Right atrium auricular region (tissue), 2 donors: ENCODE results near the gene PRDM5. TPM values are rescaled to one million over a fixed set of nuclear protein-coding genes. Genes with fewer than 3 reads are reported as not detected.

Experiments used
- DNase-seq: peaks from one replicate; pipeline ENCODE4 v3.0.0-alpha.2; 2019; ENCODE audit warnings: low spot score
- H3K27ac ChIP-seq, 2 donors: fragments of 200-600 bp; sonication (generic); 1 replicate in 1 of 2; 2 replicates in 1 of 2; pipeline ENCODE4 v1.5.1; 2016 to 2019
- H3K27me3 ChIP-seq, 2 donors: fragments of 200-600 bp; sonication (generic); one replicate each; pipeline versions ENCODE4 v1.5.1 to v1.6.0; 2017 to 2019
- H3K36me3 ChIP-seq: fragments of 200-600 bp; sonication (generic); one replicate; pipeline ENCODE4 v1.5.1; 2016
- H3K4me1 ChIP-seq, 2 donors: fragments of 200-600 bp; sonication (generic); one replicate each; pipeline versions ENCODE4 v1.5.1 to v1.6.0; 2017 to 2019
- H3K4me3 ChIP-seq, 2 donors: fragments of 200-600 bp; sonication (generic); 1 replicate in 1 of 2; 2 replicates in 1 of 2; pipeline ENCODE4 v1.5.1; 2017 to 2019; ENCODE audit warnings: mild to moderate bottlenecking in 1 of 2, moderate library complexity in 1 of 2
- H3K9me3 ChIP-seq, 2 donors: fragments of 200-600 bp; sonication (generic); one replicate each; pipeline ENCODE4 v1.5.1; 2019
- CTCF ChIP-seq, 2 donors: fragments of 200-600 bp; sonication (generic); IDR thresholded peaks; one replicate each; pipeline ENCODE4 v1.5.1; 2019; ENCODE audit warnings: antibody characterized with exemption in 2 of 2
- total RNA-seq, 2 donors: library from RNA; depleted of rRNA; stranded (reverse); fragments of >200 nt; gene quantifications; one replicate each; pipeline ENCODE4 v1.1.0, GENCODE V29; 2016

PRDM5 gene
- total RNA-seq, 2 donors from 2014 or later: 8.1 to 12.8 TPM

- Histone ChIP-seq H3K27me3 (no peaks in the 10 kb centered on the region), H3K4me3 (no peak overlapping the region), H3K27ac (no peak overlapping the region), H3K9me3 (no peaks in the 10 kb centered on the region), H3K4me1 (no peaks in the 10 kb centered on the region), H3K36me3 (no peaks in the 10 kb centered on the region)
- no peak for TF ChIP-seq CTCF (IDR thresholded peaks at IDR 0.05)
- no peak for DNase-seq
Measured at GRCh38 chr4:120903419-120903818, 19.1 kb downstream of the PRDM5 start.

- Histone ChIP-seq H3K4me3 (no peak overlapping the region), H3K36me3 (no peaks in the 10 kb centered on the region), H3K4me1 (no peaks in the 10 kb centered on the region), H3K27me3 (no peaks in the 10 kb centered on the region), H3K9me3 (no peaks in the 10 kb centered on the region), H3K27ac (no peak overlapping the region)
- no peak for TF ChIP-seq CTCF (IDR thresholded peaks at IDR 0.05)
- DNase-seq: no peak
Measured at GRCh38 chr4:120902925-120903324, 19.6 kb downstream of the PRDM5 start.

- no peak overlapping the region for H3K4me3 ChIP-seq
- H3K27me3 ChIP-seq: no peaks in the 10 kb centered on the region
- no peak for DNase-seq
- H3K4me1 ChIP-seq: no peaks in the 10 kb centered on the region
- TF ChIP-seq CTCF (IDR thresholded peaks at IDR 0.05): no peak
- no peak overlapping the region for H3K27ac ChIP-seq
- no peaks in the 10 kb centered on the region for H3K9me3 ChIP-seq
- H3K36me3 ChIP-seq: no peaks in the 10 kb centered on the region
Measured at GRCh38 chr4:120901731-120902130, 20.8 kb downstream of the PRDM5 start.

- Histone ChIP-seq H3K27me3 (no peaks in the 10 kb centered on the region), H3K9me3 (no peaks in the 10 kb centered on the region), H3K27ac (no peak overlapping the region), H3K36me3 (no peaks in the 10 kb centered on the region), H3K4me1 (no peaks in the 10 kb centered on the region), H3K4me3 (no peak overlapping the region)
- DNase-seq: no peak
- no peak for TF ChIP-seq CTCF (IDR thresholded peaks at IDR 0.05)
Measured at GRCh38 chr4:120897981-120898719, 24.4 kb downstream of the PRDM5 start.

- H3K27ac ChIP-seq: no peak overlapping the region
- DNase-seq: no peak
- H3K4me3 ChIP-seq: no peak overlapping the region
- H3K36me3 ChIP-seq: no peaks in the 10 kb centered on the region
- H3K27me3 ChIP-seq: no peaks in the 10 kb centered on the region
- peaks cover 0 to 13% of the 10 kb centered on the region in 2 donors for H3K9me3 ChIP-seq
- H3K4me1 ChIP-seq: no peaks in the 10 kb centered on the region
- no peak for TF ChIP-seq CTCF (IDR thresholded peaks at IDR 0.05)
Measured at GRCh38 chr4:120895554-120895953, 27.0 kb downstream of the PRDM5 start.

GRCh38 chr4:120893314-120893713, 29.2 kb downstream of the PRDM5 start:
- DNase-seq: no peak

More at GRCh38 chr4:120893314-120893713, 29.2 kb downstream of the PRDM5 start:
- H3K4me3 ChIP-seq: no peak overlapping the region
- no peak overlapping the region for H3K27ac ChIP-seq
- H3K36me3 ChIP-seq: no peaks in the 10 kb centered on the region
- H3K4me1 ChIP-seq: no peaks in the 10 kb centered on the region
- TF ChIP-seq CTCF (IDR thresholded peaks at IDR 0.05): no peak
- H3K27me3 ChIP-seq: no peaks in the 10 kb centered on the region
- peaks cover 0 to 13% of the 10 kb centered on the region in 2 donors for H3K9me3 ChIP-seq
